K562 (cell line): ENCODE data around the gene S100P.

ENCODE experiments used
- CHD1 ChIP-seq: fragments of 200-600 bp; sonication (generic); IDR thresholded peaks from one replicate; pipeline ENCODE4 v1.6.1; 2012; ENCODE audit warnings: mild to moderate bottlenecking, moderate library complexity, low read length, inconsistent platforms
- EP300 ChIP-seq: IDR thresholded peaks from 2 replicates; pipeline ENCODE4 v1.6.1; 2012; ENCODE audit warnings: low read length, improper control_type of control experiment
- EZH2 ChIP-seq: IDR thresholded peaks from 2 replicates; pipeline ENCODE4 v1.6.1; 2012; ENCODE audit warnings: low read depth, mild to moderate bottlenecking, inconsistent platforms, low read length, borderline replicate concordance
- NCOR1 ChIP-seq: fragments of 450-650 bp; IDR thresholded peaks from 2 replicates; pipeline ENCODE4 v1.6.1; 2016; ENCODE audit warnings: mild to moderate bottlenecking, moderate library complexity
- RFX5 ChIP-seq: IDR thresholded peaks from 2 replicates; pipeline ENCODE4 v1.6.1; 2011; ENCODE audit warnings: low read depth, mild to moderate bottlenecking, improper control_type of control experiment, low read length
- SNRNP70 ChIP-seq: fragments of 200-400 bp; formaldehyde crosslinking; optimal IDR thresholded peaks from 2 replicates; pipeline ENCODE3; 2017; ENCODE audit warnings: low read depth, low read length
- ZNF217 ChIP-seq: sonication (generic); formaldehyde crosslinking; IDR thresholded peaks from 2 replicates; pipeline ENCODE4 v1.8.0; 2022; ENCODE audit warnings: mild to moderate bottlenecking, missing genetic modification reagents

- TF ChIP-seq NCOR1 (no peak), EZH2 (no peak), EP300 (no peak), ZNF217 (CRISPR knock-in tag) (no peak), RFX5 (no peak), SNRNP70 (no peak), CHD1 (no peak)
Measured at GRCh38 chr4:6687947-6688878, 5.5 kb upstream of the S100P start.
